K562 (cell line): ENCODE data around the gene C1orf21. TPM values are rescaled to one million over a fixed set of nuclear protein-coding genes. Genes with fewer than 3 reads are reported as not detected.
A peak's percentile ranks its signal among the peaks of the same experiment; 100 is the strongest.

ENCODE experiments used
- ATAC-seq: fragments of 200-7000 bp; cut with Tn5 transposase; 3 replicates; pipeline ENCODE4 v1.9.1; 2020; ENCODE audit warnings: moderate library complexity
- BruUV-seq: library from RNA; stranded (reverse); fragments of 400-500 nt; replicated peaks from 2 replicates; lab custom pipeline; 2021; lab: Mats Ljungman, UMichigan
- CTCF ChIA-PET: fragments of 300-600 bp; formaldehyde crosslinking; extraction: SDS; loops from one replicate; lab custom pipeline; 2021; ENCODE audit warnings: low intra/inter-chr PET ratio; lab: Yijun Ruan, JAX
- POLR2A ChIA-PET: fragments of 300-600, 350-650 bp; sonication (Branson Sonifier 250); formaldehyde crosslinking; extraction: SDS; loops from one replicate; lab custom pipeline; 2021; ENCODE audit warnings: antibody characterized with exemption, inconsistent platforms; lab: Yijun Ruan, JAX
- DNase-seq, 4 experiments: peaks; one replicate each; pipeline versions ENCODE4 v3.0.0 to v3.0.0-alpha.2; 2011 to 2018; ENCODE audit warnings: low spot score in 3 of 4, mixed read lengths in 3 of 4; ENCODE audit errors: extremely low read depth in 1 of 4
- FAIRE-seq: peaks from 2 replicates; lab custom pipeline; 2011; peaks lifted over from hg19 to GRCh38; lab: Jason Lieb, UNC
- H2AFZ ChIP-seq: 2 replicates; pipeline ENCODE4 v1.6.0; 2011; ENCODE audit warnings: low read depth, low read length, control low read depth, inconsistent platforms
- H3K27ac ChIP-seq: fragments of 200-600 bp; 3 replicates; pipeline ENCODE4 v1.8.0; 2011; ENCODE audit warnings: low read depth, mild to moderate bottlenecking, control low read depth, inconsistent platforms, low read length, moderate library complexity, mixed read lengths; ENCODE audit errors: extremely low read depth
- H3K27me3 ChIP-seq, 2 experiments: fragments of 300-600 bp in 1 of 2; 2 replicates in 1 of 2; 3 replicates in 1 of 2; pipeline versions ENCODE4 v1.6.0 to v1.8.0; 2011; ENCODE audit warnings: inconsistent platforms in 2 of 2, low read length in 2 of 2, mild to moderate bottlenecking in 1 of 2, mixed read lengths in 1 of 2, moderate library complexity in 1 of 2; ENCODE audit not compliant: control insufficient read depth in 2 of 2, insufficient read depth in 2 of 2
- H3K36me3 ChIP-seq: fragments of 300-600 bp; 3 replicates; pipeline ENCODE4 v1.8.0; 2011; ENCODE audit warnings: mild to moderate bottlenecking, low read length, inconsistent platforms; ENCODE audit not compliant: control insufficient read depth, insufficient read depth
- H3K4me1 ChIP-seq, 2 experiments: fragments of 200-600 bp in 1 of 2; replicated peaks in 1 of 2; 2 replicates in 1 of 2; 3 replicates in 1 of 2; pipeline versions ENCODE4 v1.5.1 to v1.8.0; 2011; ENCODE audit warnings: inconsistent platforms in 2 of 2, low read length in 2 of 2, mild to moderate bottlenecking in 1 of 2, mixed read lengths in 1 of 2, moderate library complexity in 1 of 2; ENCODE audit not compliant: control insufficient read depth in 2 of 2, insufficient read depth in 2 of 2
- H3K4me2 ChIP-seq: 2 replicates; pipeline ENCODE4 v1.6.1; 2011; ENCODE audit warnings: low read length, control low read depth, inconsistent platforms, mixed read lengths; ENCODE audit not compliant: insufficient read depth
- H3K4me3 ChIP-seq: fragments of 200-600 bp; sonication (generic), shearing (Covaris generic); 2 replicates; pipeline ENCODE4 v1.5.1; 2016; ENCODE audit warnings: control low read depth, inconsistent platforms
- H3K79me2 ChIP-seq: fragments of 200-600 bp; 3 replicates; pipeline ENCODE4 v1.8.0; 2011; ENCODE audit warnings: low read length, inconsistent platforms; ENCODE audit not compliant: control insufficient read depth, insufficient read depth
- H3K9ac ChIP-seq, 2 experiments: 2 replicates each; pipeline versions ENCODE4 v1.6.0 to v1.6.1; 2011; ENCODE audit warnings: low read depth in 2 of 2, low read length in 2 of 2, control low read depth in 1 of 2, inconsistent platforms in 1 of 2, mild to moderate bottlenecking in 1 of 2, mixed read lengths in 1 of 2; ENCODE audit not compliant: insufficient read depth in 1 of 2
- H3K9me1 ChIP-seq: one replicate; pipeline ENCODE4 v1.6.0; 2011; ENCODE audit warnings: inconsistent platforms, mild to moderate bottlenecking, low read length, moderate library complexity; ENCODE audit not compliant: control insufficient read depth, insufficient read depth
- H3K9me3 ChIP-seq: replicated peaks from 2 replicates; pipeline ENCODE4 v1.5.1; 2011; ENCODE audit warnings: low read depth, low read length, inconsistent platforms; ENCODE audit not compliant: control insufficient read depth, insufficient read depth
- H4K20me1 ChIP-seq: replicated peaks from 2 replicates; pipeline ENCODE4 v1.6.1; 2011; ENCODE audit warnings: low read length, inconsistent platforms, mixed read lengths; ENCODE audit not compliant: control insufficient read depth, insufficient read depth
- NFIX ChIP-seq: fragments of 250-450 bp; sonication (Bioruptor Pico); IDR thresholded peaks from 2 replicates; pipeline ENCODE4 v1.4.0; 2020; ENCODE audit warnings: low read depth, mild to moderate bottlenecking, moderate library complexity
- POLR2B ChIP-seq: fragments of 450-650 bp; IDR thresholded peaks from 2 replicates; pipeline ENCODE4 v1.6.1; 2018; ENCODE audit warnings: low read depth; ENCODE audit not compliant: partially characterized antibody
- POU5F1 ChIP-seq: fragments of 150-350 bp; IDR thresholded peaks from 2 replicates; pipeline ENCODE4 v1.6.1; 2014; ENCODE audit warnings: borderline replicate concordance, low read length, low read depth, mild to moderate bottlenecking; ENCODE audit not compliant: partially characterized antibody
- SIRT6 ChIP-seq: IDR thresholded peaks from one replicate; pipeline ENCODE4 v1.6.1; 2012; ENCODE audit warnings: low read depth, mild to moderate bottlenecking, control low read depth, inconsistent platforms, low read length, moderate library complexity
- ZNF77 ChIP-seq: fragments of 250-450 bp; sonication (Bioruptor Pico); IDR thresholded peaks from 2 replicates; pipeline ENCODE4 v1.5.0; 2020
- WGBS: fragments of 100-300 bp; shearing (Covaris generic); methylation state at CpG from one replicate; pipeline ENCODE4 v1.1.6; 2016; ENCODE audit warnings: low coverage, mixed read lengths; ENCODE audit not compliant: insufficient coverage; ENCODE audit errors: missing lambda C conversion rate; 5-methylcytosine and 5-hydroxymethylcytosine counted together
- in situ Hi-C: fragments of 300-500 bp; cut with MboI; formaldehyde crosslinking; loops from 4 replicates; pipeline ENCODE4 v1.15.0; 2018; ENCODE audit warnings: inconsistent platforms, mixed read lengths
- intact Hi-C: fragments of 100-400 bp; cut with micrococcal nuclease; formaldehyde crosslinking; loops from 2 replicates; pipeline ENCODE4 v1.14.2; 2022
- polyA plus RNA-seq, 8 experiments: library from polyadenylated mRNA; depleted of rRNA in 4 of 8; stranded (reverse) in 5 of 8; unstranded in 3 of 8; fragments of >200 nt; fragmentation: Nextera tagmentation in 2 of 8; fragmentation: Illumina TruSeq in 1 of 8; extraction: Ambion mirVana in 2 of 8; extraction: Trizol in 1 of 8; gene quantifications; 2 replicates each; pipeline versions ENCODE4 v1.2.1 to v1.2.3, GENCODE V29; 2011 to 2014; ENCODE audit warnings: inconsistent platforms in 1 of 8, missing spikeins in 1 of 8
- total RNA-seq, 7 experiments: library from RNA; depleted of rRNA in 6 of 7; stranded (reverse); fragments of >200 nt in 6 of 7; fragmentation: Illumina TruSeq in 2 of 7; extraction: Trizol in 2 of 7; gene quantifications; 2 replicates each; pipeline versions ENCODE4 v1.2.1 to v1.2.3, GENCODE V29; 2011 to 2021; ENCODE audit warnings: low replicate concordance in 1 of 7
- TF ChIP-seq, protein P1 (sequence below), 2 experiments: fragments of 450-650 bp; IDR thresholded peaks; 2 replicates each; pipeline ENCODE4 v1.6.1; 2016

The C1orf21 gene
- total and polyA plus RNA-seq, 9 of the 15 experiments (the other 6 are each of a cell fraction or from before 2014, with no cell fraction given) = under 0.01 to 0.31 (median 0.07) TPM

DNA sequence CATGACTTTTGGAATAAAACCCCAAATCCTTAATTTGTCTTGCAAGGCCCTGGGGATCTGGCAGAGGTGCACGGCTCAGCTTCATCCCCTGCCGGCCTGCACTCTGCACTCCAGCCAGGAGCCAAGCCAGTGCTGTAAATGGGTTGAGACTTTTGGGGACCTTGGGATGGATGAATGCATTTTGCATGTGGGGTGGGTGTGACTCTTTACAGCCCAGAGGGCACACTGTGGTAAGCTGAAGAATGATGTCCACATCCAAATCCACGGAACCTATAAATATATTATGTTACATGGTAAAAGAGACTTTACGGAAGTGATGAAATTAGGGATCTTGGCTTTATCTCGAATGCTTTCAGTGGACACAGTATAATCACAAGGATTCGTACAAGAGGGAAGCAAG, 190.0 kb downstream of the C1orf21 start:
- in situ Hi-C loops (no loop called here), intact Hi-C loops (no loop called here)
- no TSS peak for BruUV-seq
- Histone ChIP-seq H3K4me2 (no peak overlapping the region), H3K9me3 (no peaks in the 10 kb centered on the region), H2AFZ (no peak overlapping the region), H3K27ac (no peak overlapping the region), H3K9me1 (no peaks in the 10 kb centered on the region), H3K79me2 (no peaks in the 10 kb centered on the region), H3K4me1 (no peaks in the 10 kb centered on the region), H3K36me3 (no peaks in the 10 kb centered on the region), H4K20me1 (no peaks in the 10 kb centered on the region), H3K9ac (no peak overlapping the region), H3K27me3 (peaks cover 7 to 24% of the 10 kb centered on the region in 2 experiments; a peak in 4 of 5 replicates), H3K4me3 (no peak overlapping the region)
- ChIA-PET POLR2A (interaction anchor here (1.5 kb wide), 1 partner anchor 11 kb away, joined by 6 read pairs; no protein-coding TSS in a partner anchor), CTCF (no interaction called here)
- DNase-seq (no peak), FAIRE-seq (no peak), ATAC-seq (peak; percentile 68)
- TF ChIP-seq, protein P1, sequence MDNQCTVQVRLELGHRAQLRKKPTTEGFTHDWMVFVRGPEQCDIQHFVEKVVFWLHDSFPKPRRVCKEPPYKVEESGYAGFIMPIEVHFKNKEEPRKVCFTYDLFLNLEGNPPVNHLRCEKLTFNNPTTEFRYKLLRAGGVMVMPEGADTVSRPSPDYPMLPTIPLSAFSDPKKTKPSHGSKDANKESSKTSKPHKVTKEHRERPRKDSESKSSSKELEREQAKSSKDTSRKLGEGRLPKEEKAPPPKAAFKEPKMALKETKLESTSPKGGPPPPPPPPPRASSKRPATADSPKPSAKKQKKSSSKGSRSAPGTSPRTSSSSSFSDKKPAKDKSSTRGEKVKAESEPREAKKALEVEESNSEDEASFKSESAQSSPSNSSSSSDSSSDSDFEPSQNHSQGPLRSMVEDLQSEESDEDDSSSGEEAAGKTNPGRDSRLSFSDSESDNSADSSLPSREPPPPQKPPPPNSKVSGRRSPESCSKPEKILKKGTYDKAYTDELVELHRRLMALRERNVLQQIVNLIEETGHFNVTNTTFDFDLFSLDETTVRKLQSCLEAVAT (IDR thresholded peaks at IDR 0.05) = no peak
- TF ChIP-seq POU5F1 = no peak
- TF ChIP-seq POLR2B = no peak
- no peak for TF ChIP-seq SIRT6
- TF ChIP-seq NFIX (CRISPR knock-in tag) = no peak
- no peak for TF ChIP-seq ZNF77
- 3% methylated on average over 6 of the region's 6 CpGs for WGBS
